Adrenal gland (tissue), 5 donors: Measurements from ENCODE around the gene WDR86.

Source experiments
- CTCF ChIP-seq, 6 experiments: fragments of 450-650 bp in 4 of 6; fragments of 200-600 bp in 2 of 6; sonication (generic) in 1 of 6; IDR thresholded peaks; 1 replicate in 5 of 6; 2 replicates in 1 of 6; pipeline versions ENCODE4 v1.5.1 to v1.8.0; 2016 to 2021; ENCODE audit warnings: antibody characterized with exemption in 6 of 6, mild to moderate bottlenecking in 2 of 6, moderate library complexity in 1 of 6
- POLR2A ChIP-seq, 2 donors: fragments of 450-650 bp; IDR thresholded peaks; one replicate each; pipeline ENCODE4 v1.6.1; 2017; ENCODE audit warnings: antibody characterized with exemption in 2 of 2, mild to moderate bottlenecking in 2 of 2, moderate library complexity in 1 of 2
- donor health status: DM: no; HTN: no; CAD: no.

DNA sequence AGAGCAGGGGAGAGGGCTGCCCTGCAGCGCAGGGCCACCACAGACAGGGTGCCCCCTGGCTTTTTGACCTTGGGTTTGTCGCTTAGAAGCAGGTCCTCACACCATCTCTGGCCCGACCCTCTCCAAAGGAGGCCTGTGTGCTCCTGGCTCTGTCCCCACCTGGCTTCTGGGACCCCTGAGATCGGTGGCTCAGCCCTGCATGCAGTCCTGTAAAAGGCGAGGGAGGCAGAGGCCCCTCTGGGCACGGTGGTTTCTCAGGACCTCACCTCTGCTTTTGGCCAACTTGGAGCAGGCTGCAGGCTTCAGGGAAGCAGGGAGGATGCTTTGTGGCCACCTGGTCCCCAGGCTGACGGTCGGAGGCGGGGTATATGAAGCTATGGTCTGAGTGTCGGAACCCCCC, 21.4 kb downstream of the WDR86 start:
- TF ChIP-seq CTCF (IDR thresholded peaks at IDR 0.05): no peak
- TF ChIP-seq POLR2A (IDR thresholded peaks at IDR 0.05): no peak
